HT1080 (cell line): ENCODE measurements around the gene ANXA2. TPM values are rescaled to one million over a fixed set of nuclear protein-coding genes. Genes with fewer than 3 reads are reported as not detected.
"Not testable (repeated sequence)": the region's sequence is repeated elsewhere in the genome, so short reads cannot be mapped to it uniquely, and the experiment has no call there.

Experiments
- DNase-seq: peaks from one replicate; pipeline ENCODE4 v3.0.0-alpha.2; 2015; ENCODE audit warnings: low read depth
- total RNA-seq: library from RNA; depleted of rRNA; stranded (reverse); fragments of >200 nt; shearing (Covaris generic); gene quantifications from 2 replicates; pipeline ENCODE4 v1.2.3, GENCODE V29; 2014

ANXA2 gene
- total RNA-seq, 1 experiment from 2014 or later = 3,948 TPM

GRCh38 chr15:60371175-60372051 lies 26.4 kb downstream of the ANXA2 start:
- DNase-seq = peak; percentile 99

GRCh38 chr15:60370869-60371136 lies 27.0 kb downstream of the ANXA2 start:
- no peak for DNase-seq

- peak; percentile 93 for DNase-seq
Measured at GRCh38 chr15:60370105-60370868, 27.5 kb downstream of the ANXA2 start.

GRCh38 chr15:60369696-60370095 lies 28.1 kb downstream of the ANXA2 start:
- no peak for DNase-seq

GRCh38 chr15:60364612-60364924 lies 33.2 kb downstream of the ANXA2 start:
- DNase-seq = no peak

- DNase-seq = no peak
Measured at GRCh38 chr15:60363903-60364611, 33.7 kb downstream of the ANXA2 start.

GRCh38 chr15:60363087-60363549 lies 34.7 kb downstream of the ANXA2 start:
- DNase-seq = no peak

GRCh38 chr15:60362321-60363086 lies 35.3 kb downstream of the ANXA2 start:
- DNase-seq = peak; percentile 92

- DNase-seq = not testable (repeated sequence)
Measured at GRCh38 chr15:60359738-60360137, 38.0 kb downstream of the ANXA2 start.

- no peak for DNase-seq
Measured at GRCh38 chr15:60358935-60359682, 38.7 kb downstream of the ANXA2 start.

- DNase-seq = no peak
Measured at GRCh38 chr15:60356832-60357231, 41.0 kb downstream of the ANXA2 start.

- no peak for DNase-seq
Measured at GRCh38 chr15:60355148-60355857, 42.5 kb downstream of the ANXA2 start.

- peak; percentile 74 for DNase-seq
Measured at GRCh38 chr15:60353245-60353920, 44.4 kb downstream of the ANXA2 start.

GRCh38 chr15:60352525-60352924 lies 45.3 kb downstream of the ANXA2 start:
- no peak for DNase-seq

- DNase-seq = no peak
Measured at GRCh38 chr15:60351066-60351465, 46.7 kb downstream of the ANXA2 start.

- no peak for DNase-seq
Measured at GRCh38 chr15:60350108-60350507, 47.7 kb downstream of the ANXA2 start.

GRCh38 chr15:60349589-60349988 lies 48.2 kb downstream of the ANXA2 start:
- DNase-seq = no peak

GRCh38 chr15:60347480-60348049 lies 50.2 kb downstream of the ANXA2 start:
- no peak for DNase-seq

GRCh38 chr15:60346653-60347052 lies 51.1 kb downstream of the ANXA2 start:
- DNase-seq = no peak
